Muscle layer of duodenum (tissue), 2 donors: ENCODE results near the gene SF3A2.

ENCODE experiments used
- H3K27ac ChIP-seq: one replicate; pipeline ENCODE4 v1.7.0; 2013; ENCODE audit warnings: mild to moderate bottlenecking, low read length
- H3K27me3 ChIP-seq: one replicate; pipeline ENCODE4 v1.7.0; 2013; ENCODE audit warnings: low read depth, mild to moderate bottlenecking, control low read depth, low read length
- H3K36me3 ChIP-seq, 2 donors: one replicate each; pipeline ENCODE4 v1.7.0; 2013; ENCODE audit warnings: low read length in 2 of 2, control low read depth in 1 of 2, mild to moderate bottlenecking in 1 of 2; ENCODE audit not compliant: insufficient read depth in 2 of 2, control insufficient read depth in 1 of 2
- H3K4me1 ChIP-seq, 2 donors: one replicate each; pipeline ENCODE4 v1.7.0; 2013; ENCODE audit warnings: low read length in 2 of 2, mild to moderate bottlenecking in 2 of 2, control low read depth in 1 of 2, moderate library complexity in 1 of 2; ENCODE audit not compliant: insufficient read depth in 2 of 2, control insufficient read depth in 1 of 2
- H3K4me3 ChIP-seq, 2 donors: one replicate each; pipeline ENCODE4 v1.7.0; 2013; ENCODE audit warnings: low read length in 2 of 2, low read depth in 1 of 2, mild to moderate bottlenecking in 1 of 2
- H3K9me3 ChIP-seq, 2 donors: one replicate each; pipeline ENCODE4 v1.7.0; 2013; ENCODE audit warnings: low read length in 2 of 2, control low read depth in 1 of 2, mild to moderate bottlenecking in 1 of 2; ENCODE audit not compliant: control insufficient read depth in 1 of 2
- donor health status: healthy.

The SF3A2 gene

DNA sequence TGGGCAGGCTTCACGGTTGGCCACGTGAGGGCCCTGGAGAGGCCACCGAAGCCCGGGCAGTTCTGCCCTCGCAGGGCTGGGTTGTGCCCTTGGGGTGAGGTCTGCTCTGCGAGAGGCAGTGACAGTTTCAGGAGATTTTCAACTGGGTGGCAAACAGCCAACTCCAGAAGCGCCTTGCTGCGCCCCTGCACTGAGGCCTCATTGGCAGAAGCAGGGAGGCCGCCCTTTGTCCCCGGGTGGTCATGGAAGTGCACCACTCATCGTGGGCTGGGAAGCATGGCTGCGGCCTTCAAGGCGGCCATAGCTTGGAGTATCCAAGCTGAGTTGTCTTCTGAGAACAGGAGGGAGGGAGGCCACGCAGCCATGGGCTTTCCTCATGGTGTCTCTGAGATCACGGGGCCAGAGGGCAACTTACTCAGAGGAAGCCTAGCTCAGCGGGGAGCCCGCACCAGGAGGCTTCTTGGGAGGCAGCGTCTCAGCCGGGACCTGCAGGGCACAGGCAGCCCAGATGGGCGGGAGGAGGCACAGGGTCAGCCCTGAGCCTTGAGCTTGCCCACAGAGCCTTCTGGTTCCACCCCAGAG is 15.3 kb upstream of the SF3A2 start:
- Histone ChIP-seq H3K27ac (no peak overlapping the region), H3K9me3 (no peaks in the 10 kb centered on the region), H3K27me3 (no peaks in the 10 kb centered on the region), H3K4me3 (no peak overlapping the region), H3K4me1 (no peaks in the 10 kb centered on the region), H3K36me3 (peaks cover 18 to 68% of the 10 kb centered on the region in 2 donors)

DNA sequence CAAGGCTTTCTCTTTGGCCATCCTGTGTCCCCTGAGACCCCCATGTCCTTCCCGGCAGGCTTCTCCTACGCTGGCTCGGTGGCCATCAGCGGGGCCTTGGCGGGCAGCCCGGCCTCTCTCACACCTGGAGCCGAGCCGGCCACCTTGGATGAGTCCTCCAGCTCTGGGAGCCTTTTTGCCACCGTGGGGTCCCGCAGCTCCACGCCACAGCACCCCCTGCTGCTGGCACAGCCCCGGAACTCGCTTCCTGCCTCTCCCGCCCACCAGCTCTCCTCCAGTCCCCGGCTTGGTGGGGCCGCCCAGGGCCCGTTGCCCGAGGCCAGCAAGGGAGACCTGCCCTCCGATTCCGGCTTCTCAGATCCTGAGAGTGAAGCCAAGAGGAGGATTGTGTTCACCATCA is 14.7 kb upstream of the SF3A2 start:
- no peak overlapping the region for H3K27ac ChIP-seq
- H3K27me3 ChIP-seq: no peaks in the 10 kb centered on the region
- no peaks in the 10 kb centered on the region for H3K4me1 ChIP-seq
- H3K36me3 ChIP-seq: peaks cover 18 to 68% of the 10 kb centered on the region in 2 donors
- no peak overlapping the region for H3K4me3 ChIP-seq
- no peaks in the 10 kb centered on the region for H3K9me3 ChIP-seq

- peaks cover 14 to 69% of the 10 kb centered on the region in 2 donors for H3K36me3 ChIP-seq
- H3K27ac ChIP-seq: no peak overlapping the region
- no peaks in the 10 kb centered on the region for H3K9me3 ChIP-seq
- no peaks in the 10 kb centered on the region for H3K27me3 ChIP-seq
- no peaks in the 10 kb centered on the region for H3K4me1 ChIP-seq
- H3K4me3 ChIP-seq: no peak overlapping the region
Observed at GRCh38 chr19:2223391-2223790, 13.2 kb upstream of the SF3A2 start.

- no peak overlapping the region for H3K27ac ChIP-seq
- H3K4me3 ChIP-seq: no peak overlapping the region
- H3K9me3 ChIP-seq: no peaks in the 10 kb centered on the region
- H3K4me1 ChIP-seq: no peaks in the 10 kb centered on the region
- no peaks in the 10 kb centered on the region for H3K27me3 ChIP-seq
- peaks cover 15 to 74% of the 10 kb centered on the region in 2 donors for H3K36me3 ChIP-seq
Observed at GRCh38 chr19:2223959-2224358, 12.7 kb upstream of the SF3A2 start.

- Histone ChIP-seq H3K36me3 (peaks cover 18 to 74% of the 10 kb centered on the region in 2 donors), H3K9me3 (no peaks in the 10 kb centered on the region), H3K4me1 (no peaks in the 10 kb centered on the region), H3K4me3 (no peak overlapping the region), H3K27me3 (no peaks in the 10 kb centered on the region), H3K27ac (no peak overlapping the region)
Observed at GRCh38 chr19:2224754-2225349, 11.8 kb upstream of the SF3A2 start.

- no peaks in the 10 kb centered on the region for H3K4me1 ChIP-seq
Observed at GRCh38 chr19:2225415-2226050, 11.1 kb upstream of the SF3A2 start.

GRCh38 chr19:2226051-2226839 is 10.4 kb upstream of the SF3A2 start:
- peaks cover 18 to 79% of the 10 kb centered on the region in 2 donors for H3K36me3 ChIP-seq
- H3K4me1 ChIP-seq: no peaks in the 10 kb centered on the region
- H3K9me3 ChIP-seq: no peaks in the 10 kb centered on the region
- H3K27me3 ChIP-seq: no peaks in the 10 kb centered on the region
- H3K27ac ChIP-seq: no peak overlapping the region
- no peak overlapping the region for H3K4me3 ChIP-seq

More at GRCh38 chr19:2225415-2226050, 11.1 kb upstream of the SF3A2 start:
- H3K27ac ChIP-seq: no peak overlapping the region
- no peaks in the 10 kb centered on the region for H3K9me3 ChIP-seq
- H3K36me3 ChIP-seq: peaks cover 18 to 74% of the 10 kb centered on the region in 2 donors
- H3K27me3 ChIP-seq: no peaks in the 10 kb centered on the region
- no peak overlapping the region for H3K4me3 ChIP-seq

DNA sequence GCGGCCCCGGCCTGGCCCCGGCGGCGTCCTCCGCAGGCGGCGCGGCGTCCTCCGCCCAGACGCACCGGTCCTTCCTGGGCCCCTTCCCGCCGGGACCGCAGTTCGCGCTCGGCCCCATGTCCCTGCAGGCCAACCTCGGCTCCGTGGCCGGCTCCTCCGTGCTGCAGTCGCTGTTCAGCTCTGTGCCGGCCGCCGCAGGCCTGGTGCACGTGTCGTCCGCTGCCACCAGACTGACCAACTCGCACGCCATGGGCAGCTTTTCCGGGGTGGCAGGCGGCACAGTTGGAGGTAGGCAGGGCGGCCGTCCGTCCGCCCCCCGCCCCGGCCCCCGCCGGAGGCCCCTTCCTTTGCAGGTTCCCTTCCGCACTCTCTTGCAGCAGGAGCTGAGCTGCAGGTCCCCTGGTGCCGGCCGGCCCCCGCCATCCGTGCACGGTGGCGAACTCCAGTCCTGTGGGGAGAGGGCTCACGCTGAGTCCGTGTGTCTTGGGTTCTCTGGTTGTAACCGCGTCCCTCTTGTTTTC is 9.7 kb upstream of the SF3A2 start:
- Histone ChIP-seq H3K4me3 (no peak overlapping the region), H3K4me1 (no peaks in the 10 kb centered on the region), H3K27ac (no peak overlapping the region), H3K9me3 (no peaks in the 10 kb centered on the region), H3K27me3 (no peaks in the 10 kb centered on the region), H3K36me3 (peaks cover 18 to 82% of the 10 kb centered on the region in 2 donors)

GRCh38 chr19:2227415-2228156 is 9.0 kb upstream of the SF3A2 start:
- no peaks in the 10 kb centered on the region for H3K4me1 ChIP-seq

DNA sequence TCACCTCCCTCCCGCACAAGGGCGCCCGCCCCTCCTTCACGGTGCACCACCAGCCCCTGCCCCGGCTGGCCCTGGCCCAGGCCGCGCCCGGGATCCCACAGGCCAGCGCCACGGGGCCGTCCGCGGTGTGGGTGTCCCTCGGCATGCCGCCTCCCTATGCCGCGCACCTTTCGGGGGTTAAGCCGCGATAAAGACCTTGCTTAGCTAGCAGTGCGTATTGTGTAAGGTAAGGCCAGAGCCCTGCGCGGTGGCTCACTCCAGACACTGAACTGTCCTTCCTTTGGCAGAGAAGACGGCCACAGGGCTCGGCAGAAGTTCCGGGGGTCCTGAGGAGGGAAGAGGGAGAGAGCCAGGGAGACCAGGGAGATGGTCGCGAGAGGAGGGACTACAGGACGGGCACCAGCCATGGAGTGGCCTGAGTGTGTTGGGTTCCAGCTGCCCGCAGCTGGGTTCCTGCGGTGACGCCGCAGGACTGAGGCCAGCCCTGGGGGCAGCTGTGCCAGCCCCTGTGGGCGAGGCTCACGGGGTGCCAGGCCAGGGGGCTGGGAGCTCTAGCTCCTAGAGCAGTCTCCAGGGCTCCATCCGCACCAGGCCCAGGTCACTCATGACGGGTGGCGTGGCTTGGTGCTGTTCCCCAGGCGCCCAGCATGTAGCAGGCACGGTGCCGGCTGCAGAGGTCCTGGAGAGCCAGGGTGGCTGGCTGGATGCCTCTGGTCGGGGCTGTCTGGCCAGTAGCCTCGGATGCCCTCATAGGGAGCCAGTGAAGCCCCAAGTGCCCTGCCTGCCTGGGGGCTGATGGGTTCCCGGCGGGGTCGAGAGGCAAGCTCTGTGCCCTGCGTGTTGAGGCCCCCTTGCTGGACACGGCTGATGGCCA is 8.2 kb upstream of the SF3A2 start:
- H3K27ac ChIP-seq: no peak overlapping the region

More at GRCh38 chr19:2227415-2228156, 9.0 kb upstream of the SF3A2 start:
- Histone ChIP-seq H3K27ac (no peak overlapping the region), H3K27me3 (no peaks in the 10 kb centered on the region), H3K9me3 (no peaks in the 10 kb centered on the region), H3K4me3 (no peak overlapping the region), H3K36me3 (peaks cover 18 to 84% of the 10 kb centered on the region in 2 donors)

More for the DNA sequence above, 8.2 kb upstream of the SF3A2 start:
- Histone ChIP-seq H3K4me3 (no peak overlapping the region), H3K4me1 (no peaks in the 10 kb centered on the region), H3K36me3 (peaks cover 18 to 92% of the 10 kb centered on the region in 2 donors), H3K27me3 (no peaks in the 10 kb centered on the region), H3K9me3 (no peaks in the 10 kb centered on the region)
